Esophagus muscularis mucosa (tissue), 4 donors: ENCODE measurements around the gene MED26. TPM values are rescaled to one million over a fixed set of nuclear protein-coding genes. Genes with fewer than 3 reads are reported as not detected.

Experiments
- DNase-seq: peaks from one replicate; pipeline ENCODE4 v3.0.0-alpha.2; 2017; ENCODE audit errors: extremely low spot score
- H3K27ac ChIP-seq, 4 donors: fragments of 200-600 bp; sonication (generic); replicated peaks in 1 of 4; 1 replicate in 3 of 4; 2 replicates in 1 of 4; pipeline ENCODE4 v1.5.1; 2016 to 2019; ENCODE audit warnings: mild to moderate bottlenecking in 1 of 4
- H3K27me3 ChIP-seq, 4 donors: fragments of 200-600 bp; sonication (generic); one replicate each; pipeline versions ENCODE4 v1.5.1 to v1.6.0; 2016 to 2019
- H3K36me3 ChIP-seq, 4 donors: fragments of 200-600 bp; sonication (generic); one replicate each; pipeline ENCODE4 v1.5.1; 2016 to 2019
- H3K4me1 ChIP-seq, 4 donors: fragments of 200-600 bp; sonication (generic); one replicate each; pipeline ENCODE4 v1.5.1; 2016 to 2019
- H3K4me3 ChIP-seq, 4 donors: fragments of 200-600 bp; sonication (generic); 1 replicate in 2 of 4; 2 replicates in 2 of 4; pipeline ENCODE4 v1.5.1; 2016 to 2019; ENCODE audit warnings: mild to moderate bottlenecking in 4 of 4, moderate library complexity in 1 of 4
- H3K9me3 ChIP-seq, 4 donors: fragments of 200-600 bp; sonication (generic); 1 replicate in 3 of 4; 2 replicates in 1 of 4; pipeline ENCODE4 v1.5.1; 2016 to 2019
- EP300 ChIP-seq: sonication (generic); formaldehyde crosslinking; IDR thresholded peaks from one replicate; pipeline ENCODE4 v1.6.1; 2017; ENCODE audit warnings: antibody characterized with exemption
- POLR2A ChIP-seq: fragments of 450-650 bp; IDR thresholded peaks from one replicate; pipeline ENCODE4 v1.6.1; 2017; ENCODE audit warnings: antibody characterized with exemption, moderate library complexity, mild to moderate bottlenecking, low read depth
- POLR2AphosphoS5 ChIP-seq, 2 donors: sonication (generic); formaldehyde crosslinking; IDR thresholded peaks; one replicate each; pipeline ENCODE4 v1.6.1; 2017; ENCODE audit warnings: antibody characterized with exemption in 2 of 2
- WGBS: methylation state at CpG from one replicate; pipeline ENCODE4 v1.1.5; 2018; 5-methylcytosine and 5-hydroxymethylcytosine counted together
- intact Hi-C: fragments of 100-400 bp; cut with DNase I; formaldehyde crosslinking; loops from one replicate; pipeline ENCODE4 v1.15.1; 2023
- total RNA-seq, 4 donors: library from RNA; depleted of rRNA; stranded (reverse); fragments of >200 nt; gene quantifications; one replicate each; pipeline versions ENCODE4 v1.1.0 to v1.2.1, GENCODE V29; 2016
- TF ChIP-seq, protein P1 (sequence below), 3 experiments: fragments of 200-600 bp in 2 of 3; fragments of 450-650 bp in 1 of 3; sonication (generic) in 2 of 3; IDR thresholded peaks; one replicate each; pipeline ENCODE4 v1.5.1; 2017 to 2019; ENCODE audit warnings: antibody characterized with exemption in 3 of 3, mild to moderate bottlenecking in 2 of 3, moderate library complexity in 1 of 3

The MED26 gene
- total RNA-seq, 4 donors from 2014 or later: 4.2 to 11.7 (median 8.8) TPM

DNA sequence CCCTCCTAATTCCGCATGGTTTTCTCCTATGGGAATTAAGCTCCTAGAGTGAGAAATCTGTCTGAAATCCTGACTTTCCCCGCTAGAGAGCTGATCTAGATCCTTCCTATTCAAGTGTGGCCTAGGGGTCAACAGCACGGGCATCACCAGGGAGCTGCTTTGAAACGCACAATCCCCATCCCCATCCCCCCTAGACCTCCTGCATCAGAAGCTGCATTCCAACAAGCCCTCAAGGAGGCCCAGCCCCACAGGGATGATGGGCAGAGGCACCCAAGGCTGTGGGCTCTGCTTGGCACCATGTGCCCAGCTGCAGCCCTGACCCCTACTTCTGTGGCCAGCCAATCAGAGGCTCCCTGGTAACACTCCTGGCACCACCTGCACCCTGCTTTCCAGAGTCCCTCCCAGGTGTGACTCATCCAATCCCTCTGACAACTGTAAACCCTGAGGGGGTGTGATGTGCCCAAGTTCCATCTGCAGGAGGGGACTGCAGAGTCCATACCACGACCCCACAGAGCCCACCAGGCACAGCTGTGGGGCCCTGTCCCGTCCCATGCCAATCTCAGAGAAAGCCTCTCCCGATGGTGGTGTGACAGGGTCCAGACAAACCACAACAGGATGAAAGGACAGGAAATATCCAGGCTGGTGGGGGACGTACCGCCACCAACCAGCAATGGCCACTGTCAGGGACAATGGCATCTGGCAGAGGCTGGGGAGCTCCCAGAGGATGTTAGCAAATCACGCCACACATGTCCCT, 36.0 kb downstream of the MED26 start:
- 73% methylated on average over 10 of the region's 10 CpGs for WGBS
- intact Hi-C loops: no loop called here
- Histone ChIP-seq H3K27ac (no peak overlapping the region), H3K36me3 (no peaks in the 10 kb centered on the region), H3K27me3 (no peaks in the 10 kb centered on the region), H3K4me1 (peaks cover 70 to 92% (median 74%) of the 10 kb centered on the region in 4 donors), H3K4me3 (no peak overlapping the region), H3K9me3 (no peaks in the 10 kb centered on the region)
- TF ChIP-seq EP300: no peak
- no peak for DNase-seq

DNA sequence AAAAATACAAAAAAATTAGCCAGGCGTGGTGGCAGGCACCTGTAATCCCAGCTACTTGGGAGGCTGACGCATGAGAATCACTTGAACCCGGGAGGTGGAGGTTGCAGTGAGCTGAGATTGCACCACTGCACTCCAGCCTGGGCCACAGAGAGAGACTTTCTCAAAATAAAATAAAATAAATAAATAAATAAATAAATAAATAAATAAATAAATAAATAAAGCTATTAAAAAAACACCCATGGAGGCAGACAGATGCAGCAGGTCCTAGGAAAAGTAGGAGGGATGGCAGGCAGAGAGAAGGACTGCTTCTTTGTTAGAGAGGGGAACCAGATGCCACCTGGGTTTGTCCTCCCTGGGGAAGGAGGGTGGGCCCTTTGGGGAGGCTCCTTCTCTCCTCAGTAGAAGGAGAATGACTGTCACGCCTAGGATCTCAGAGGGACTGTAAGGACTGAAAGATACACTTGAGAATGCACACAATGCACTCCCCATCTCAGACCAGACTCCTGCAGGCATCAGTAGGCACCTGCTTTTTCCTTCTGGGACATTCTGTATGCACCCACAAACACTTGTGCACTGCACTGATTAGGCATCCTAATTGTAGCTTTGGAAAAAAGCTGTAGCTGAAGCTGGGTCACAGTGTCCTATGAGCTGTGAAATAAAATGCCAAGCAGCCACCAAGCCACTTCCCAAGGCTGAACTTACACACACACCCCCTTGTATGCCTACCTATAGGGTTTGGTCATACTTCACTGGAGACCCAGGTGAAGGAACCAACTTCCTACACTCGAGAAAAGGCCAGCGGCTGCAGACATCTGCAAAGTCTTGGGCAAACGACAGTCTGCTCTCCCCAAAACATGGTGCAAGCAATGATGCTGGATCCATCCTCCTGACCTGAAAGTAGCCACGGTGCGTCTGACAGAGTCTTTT, 36.9 kb downstream of the MED26 start:
- DNase-seq: no peak
- Histone ChIP-seq H3K9me3 (no peaks in the 10 kb centered on the region), H3K36me3 (no peaks in the 10 kb centered on the region), H3K4me1 (peaks cover 78 to 94% (median 82%) of the 10 kb centered on the region in 4 donors), H3K27me3 (no peaks in the 10 kb centered on the region), H3K4me3 (no peak overlapping the region), H3K27ac (no peak overlapping the region)
- intact Hi-C loops: no loop called here
- no peak for TF ChIP-seq POLR2A
- 84% methylated on average over 9 of the region's 9 CpGs for WGBS

DNA sequence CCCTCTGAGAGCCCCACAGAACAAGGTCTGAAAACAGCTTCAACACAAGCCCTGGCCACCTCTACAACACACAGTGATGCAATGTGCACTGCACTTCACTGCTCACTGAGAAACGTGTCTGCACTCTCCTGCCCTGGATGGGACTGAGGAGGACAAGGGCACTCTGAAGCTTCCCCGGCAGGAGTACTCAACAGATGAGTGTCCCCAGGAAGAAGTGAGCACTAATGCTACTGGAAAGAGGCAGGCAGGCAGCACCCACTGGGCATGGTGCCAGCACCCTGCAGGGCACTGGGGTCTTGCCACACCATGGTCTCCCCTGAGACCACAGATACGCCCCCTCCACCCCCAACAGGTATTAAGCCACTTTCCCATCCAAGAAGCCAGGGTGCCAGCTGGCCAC, 38.1 kb downstream of the MED26 start:
- no peak for TF ChIP-seq POLR2AphosphoS5 (IDR thresholded peaks at IDR 0.05)
- TF ChIP-seq EP300: no peak
- TF ChIP-seq, protein P1, sequence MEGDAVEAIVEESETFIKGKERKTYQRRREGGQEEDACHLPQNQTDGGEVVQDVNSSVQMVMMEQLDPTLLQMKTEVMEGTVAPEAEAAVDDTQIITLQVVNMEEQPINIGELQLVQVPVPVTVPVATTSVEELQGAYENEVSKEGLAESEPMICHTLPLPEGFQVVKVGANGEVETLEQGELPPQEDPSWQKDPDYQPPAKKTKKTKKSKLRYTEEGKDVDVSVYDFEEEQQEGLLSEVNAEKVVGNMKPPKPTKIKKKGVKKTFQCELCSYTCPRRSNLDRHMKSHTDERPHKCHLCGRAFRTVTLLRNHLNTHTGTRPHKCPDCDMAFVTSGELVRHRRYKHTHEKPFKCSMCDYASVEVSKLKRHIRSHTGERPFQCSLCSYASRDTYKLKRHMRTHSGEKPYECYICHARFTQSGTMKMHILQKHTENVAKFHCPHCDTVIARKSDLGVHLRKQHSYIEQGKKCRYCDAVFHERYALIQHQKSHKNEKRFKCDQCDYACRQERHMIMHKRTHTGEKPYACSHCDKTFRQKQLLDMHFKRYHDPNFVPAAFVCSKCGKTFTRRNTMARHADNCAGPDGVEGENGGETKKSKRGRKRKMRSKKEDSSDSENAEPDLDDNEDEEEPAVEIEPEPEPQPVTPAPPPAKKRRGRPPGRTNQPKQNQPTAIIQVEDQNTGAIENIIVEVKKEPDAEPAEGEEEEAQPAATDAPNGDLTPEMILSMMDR (IDR thresholded peaks at IDR 0.05): no peak
- TF ChIP-seq POLR2A: no peak
- Histone ChIP-seq H3K4me3 (no peak overlapping the region), H3K27me3 (no peaks in the 10 kb centered on the region), H3K36me3 (no peaks in the 10 kb centered on the region), H3K4me1 (peaks cover 82 to 92% (median 87%) of the 10 kb centered on the region in 4 donors), H3K9me3 (no peaks in the 10 kb centered on the region), H3K27ac (no peak overlapping the region)
- WGBS: 58% methylated on average over 3 of the region's 3 CpGs
- intact Hi-C loops: no loop called here
- DNase-seq: no peak

DNA sequence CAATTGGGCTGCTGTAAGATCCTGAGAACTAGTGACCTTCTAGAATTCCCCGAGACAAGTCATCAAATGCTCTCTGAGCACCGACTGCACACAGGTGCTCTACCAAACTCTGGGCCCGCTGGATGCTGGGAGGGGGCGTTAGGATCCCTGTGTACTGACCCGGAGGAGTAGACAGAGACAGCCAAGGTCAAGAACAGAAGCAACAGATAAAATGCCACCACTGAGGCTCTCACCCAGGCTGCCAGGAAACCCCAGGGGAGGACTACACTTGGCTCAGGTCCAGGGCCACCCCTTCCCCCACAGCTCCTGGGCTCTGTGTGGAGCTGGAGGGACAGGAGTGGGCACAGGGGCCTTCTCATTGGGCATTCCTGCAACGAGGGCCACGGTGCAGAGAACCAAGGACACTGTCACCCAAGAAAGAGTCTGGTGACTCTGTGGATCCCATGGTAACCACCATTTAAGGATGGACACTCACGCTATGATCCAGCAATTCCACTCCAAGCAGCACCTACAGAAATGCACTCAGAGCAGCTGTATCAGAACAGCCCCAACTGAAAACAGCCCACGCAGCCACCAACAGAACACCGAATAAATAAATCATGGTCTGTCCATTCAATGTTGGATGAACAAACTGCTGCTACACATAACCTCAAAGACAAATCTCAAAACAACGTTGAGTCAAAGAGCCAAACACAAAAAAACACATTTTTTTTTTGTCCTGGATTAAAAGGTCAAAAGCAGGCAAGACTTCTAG, 39.0 kb downstream of the MED26 start:
- Histone ChIP-seq H3K4me3 (peak overlapping the region in 1 of 4 donors; percentile 15), H3K27ac (peak overlapping the region in 2 of 4 donors; percentile 44 to 55), H3K9me3 (no peaks in the 10 kb centered on the region), H3K27me3 (no peaks in the 10 kb centered on the region), H3K36me3 (no peaks in the 10 kb centered on the region), H3K4me1 (peaks cover 82 to 92% (median 88%) of the 10 kb centered on the region in 4 donors)
- 78% methylated on average over 11 of the region's 11 CpGs for WGBS
- TF ChIP-seq POLR2A (no peak), EP300 (no peak), POLR2AphosphoS5 (IDR thresholded peaks at IDR 0.05) (no peak)
- TF ChIP-seq, protein P1 (IDR thresholded peaks at IDR 0.05): no peak
- intact Hi-C loops: no loop called here
- no peak for DNase-seq

DNA sequence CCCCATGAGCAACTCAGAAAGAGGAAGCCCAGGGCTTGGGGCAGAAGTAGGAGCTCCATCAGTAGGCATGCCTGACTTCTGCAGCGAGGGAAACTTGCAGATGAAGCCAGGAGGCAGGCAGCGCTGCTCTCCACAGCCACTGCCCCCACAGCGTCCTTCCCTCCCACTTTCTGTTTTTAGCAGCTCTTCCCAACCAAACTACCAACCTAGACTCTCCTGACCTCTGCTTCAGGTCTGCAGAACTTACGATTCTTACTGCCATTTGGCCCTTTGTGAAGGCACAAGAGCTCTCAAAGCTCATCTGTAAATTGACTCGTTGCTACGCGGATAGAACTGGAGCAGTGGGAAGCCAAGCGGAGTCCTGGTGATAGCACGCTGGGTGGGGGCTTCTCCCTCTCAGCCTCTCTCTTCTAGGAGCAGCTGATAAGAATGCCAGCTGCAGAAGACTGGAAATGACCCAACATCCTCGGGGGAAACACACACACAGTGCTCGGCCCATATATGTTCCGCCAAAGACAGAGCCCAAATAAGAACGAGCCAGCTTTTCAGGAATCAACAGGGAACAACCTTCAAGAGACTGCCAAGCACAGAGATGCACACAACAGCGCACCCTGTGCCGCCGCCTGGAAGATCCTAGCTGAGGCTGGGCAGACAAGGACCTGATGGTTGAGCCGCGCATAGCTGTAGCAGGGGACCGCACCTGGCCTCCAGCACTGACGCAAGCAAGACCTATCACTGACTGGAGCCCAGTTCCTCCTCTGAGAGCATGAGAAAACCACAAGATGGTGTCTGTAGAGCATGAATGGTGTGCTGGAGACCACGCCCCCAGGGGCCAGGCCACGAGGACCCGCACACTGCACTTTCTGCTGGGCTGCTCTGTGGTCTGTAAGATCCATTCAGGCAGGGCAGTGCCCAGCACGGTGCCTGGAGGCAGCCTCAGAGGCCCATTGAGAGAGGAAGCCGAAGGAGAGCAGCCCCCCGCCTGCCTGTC, 39.9 kb downstream of the MED26 start:
- Histone ChIP-seq H3K36me3 (no peaks in the 10 kb centered on the region), H3K4me3 (peak overlapping the region; percentile 15 to 37 (median 20)), H3K27me3 (no peaks in the 10 kb centered on the region), H3K27ac (peak overlapping the region in 3 of 4 donors; percentile 44 to 55 (median 49)), H3K9me3 (no peaks in the 10 kb centered on the region), H3K4me1 (peaks cover 82 to 92% (median 89%) of the 10 kb centered on the region in 4 donors)
- DNase-seq: no peak
- 36% methylated on average over 22 of the region's 26 CpGs for WGBS
- TF ChIP-seq POLR2AphosphoS5 (IDR thresholded peaks at IDR 0.05) (peak in 1 of 2 donors; percentile 16), EP300 (no peak)
- intact Hi-C loops: no loop called here
